H1 (cell line): ENCODE measurements around the gene NELFB. TPM values are rescaled to one million over a fixed set of nuclear protein-coding genes. Genes with fewer than 3 reads are reported as not detected.

Source experiments
- ASH2L ChIP-seq: fragments of 200-600, 300-600 bp; sonication (generic); IDR thresholded peaks from one replicate; pipeline ENCODE4 v1.7.1; 2017; ENCODE audit warnings: low read length
- BCL11A ChIP-seq, 2 experiments: IDR thresholded peaks; one replicate each; pipeline ENCODE4 v1.6.1; 2011; ENCODE audit warnings: low read depth in 2 of 2, low read length in 2 of 2, mild to moderate bottlenecking in 2 of 2
- BRCA1 ChIP-seq: IDR thresholded peaks from 2 replicates; pipeline ENCODE4 v1.6.1; 2012; ENCODE audit warnings: low read depth, low read length, improper control_type of control experiment
- CHD1 ChIP-seq: IDR thresholded peaks from 2 replicates; pipeline ENCODE4 v1.6.1; 2012; ENCODE audit warnings: low read depth, low read length, improper control_type of control experiment
- CTBP2 ChIP-seq: IDR thresholded peaks from 2 replicates; pipeline ENCODE4 v1.7.0; 2011; ENCODE audit warnings: borderline replicate concordance, mild to moderate bottlenecking, moderate library complexity, mixed read lengths, low read length; ENCODE audit not compliant: insufficient read depth, insufficient read length
- EZH2 ChIP-seq: fragments of 200-600 bp; sonication (generic); IDR thresholded peaks from 2 replicates; pipeline ENCODE4 v1.7.1; 2012; ENCODE audit warnings: low read depth, mild to moderate bottlenecking, moderate library complexity, low read length, inconsistent platforms; ENCODE audit not compliant: severe bottlenecking
- HDAC2 ChIP-seq, 2 experiments: fragments of 300-600 bp in 1 of 2; sonication (generic) in 1 of 2; IDR thresholded peaks; 2 replicates each; pipeline ENCODE4 v1.6.1; 2011 to 2012; ENCODE audit warnings: low read depth in 2 of 2, low read length in 2 of 2, mild to moderate bottlenecking in 2 of 2, moderate library complexity in 2 of 2, borderline replicate concordance in 1 of 2, inconsistent platforms in 1 of 2
- HDAC6 ChIP-seq: IDR thresholded peaks from one replicate; pipeline ENCODE4 v1.7.1; 2012; ENCODE audit warnings: low read depth, mild to moderate bottlenecking, inconsistent platforms, low read length, moderate library complexity
- MAFK ChIP-seq: IDR thresholded peaks from 2 replicates; pipeline ENCODE4 v1.6.1; 2012; ENCODE audit warnings: low read depth, mild to moderate bottlenecking, improper control_type of control experiment, low read length
- MAX ChIP-seq: IDR thresholded peaks from 2 replicates; pipeline ENCODE4 v1.6.1; 2012; ENCODE audit warnings: inconsistent platforms
- NANOG ChIP-seq: IDR thresholded peaks from 2 replicates; pipeline ENCODE4 v1.6.1; 2011; ENCODE audit warnings: low read length, low read depth, mild to moderate bottlenecking, inconsistent platforms; ENCODE audit not compliant: insufficient read depth, poor library complexity, severe bottlenecking
- RAD21 ChIP-seq, 2 experiments: IDR thresholded peaks in 1 of 2; conservative IDR thresholded peaks in 1 of 2; 2 replicates each; pipeline ENCODE4 v1.6.1; 2011; ENCODE audit warnings: low read depth in 2 of 2, low read length in 2 of 2, improper control_type of control experiment in 1 of 2, inconsistent platforms in 1 of 2, mild to moderate bottlenecking in 1 of 2, moderate library complexity in 1 of 2
- RFX5 ChIP-seq: IDR thresholded peaks from 2 replicates; pipeline ENCODE4 v1.6.1; 2011; ENCODE audit warnings: low read depth, low read length, improper control_type of control experiment, borderline replicate concordance
- SIX5 ChIP-seq: IDR thresholded peaks from 2 replicates; pipeline ENCODE4 v1.6.1; 2011; ENCODE audit warnings: mild to moderate bottlenecking, low read depth, low read length
- SP2 ChIP-seq: IDR thresholded peaks from 2 replicates; pipeline ENCODE4 v1.6.1; 2012; ENCODE audit warnings: mild to moderate bottlenecking, low read length, inconsistent platforms
- SP4 ChIP-seq: IDR thresholded peaks from 2 replicates; pipeline ENCODE4 v1.6.1; 2012; ENCODE audit warnings: low read length, inconsistent platforms
- SRF ChIP-seq: IDR thresholded peaks from 2 replicates; pipeline ENCODE4 v1.6.1; 2011; ENCODE audit warnings: mild to moderate bottlenecking, low read depth, low read length, moderate library complexity
- SUZ12 ChIP-seq: fragments of 200-600 bp; sonication (generic); IDR thresholded peaks from 2 replicates; pipeline ENCODE4 v1.6.1; 2012; ENCODE audit warnings: mild to moderate bottlenecking, inconsistent platforms, low read length, moderate library complexity, mixed read lengths
- TAF1 ChIP-seq: IDR thresholded peaks from 2 replicates; pipeline ENCODE4 v1.6.1; 2011; ENCODE audit warnings: mild to moderate bottlenecking, low read depth, low read length
- TCF12 ChIP-seq: IDR thresholded peaks from 2 replicates; pipeline ENCODE4 v1.6.1; 2011; ENCODE audit warnings: low read depth, mild to moderate bottlenecking, low read length
- polyA plus RNA-seq, 7 experiments: library from polyadenylated mRNA; depleted of rRNA in 3 of 7; stranded (reverse) in 5 of 7; unstranded in 2 of 7; fragments of >200 nt in 5 of 7; fragments of 200-250 nt in 2 of 7; gene quantifications; 1 replicate in 5 of 7; 2 replicates in 1 of 7; 4 replicates in 1 of 7; pipeline versions ENCODE4 v1.2.1 to v1.2.3, GENCODE V29; 2011 to 2013; ENCODE audit warnings: missing spikeins in 2 of 7, mixed read lengths in 2 of 7
- total RNA-seq: library from RNA; stranded (reverse); fragmentation: NEBNext Ultra II Directional; extraction: Animal tissue kit (Norgen Biotek cat#: 25700); gene quantifications from 2 replicates; pipeline ENCODE4 v1.2.1, GENCODE V29; 2021
- TF ChIP-seq, protein P1 (sequence below): IDR thresholded peaks from 2 replicates; pipeline ENCODE4 v1.6.1; 2011; ENCODE audit warnings: low read length, improper control_type of control experiment

The NELFB gene
- total and polyA plus RNA-seq, 2 of the 8 experiments (the other 6 are each of a cell fraction or from before 2014, with no cell fraction given) = 57.6 to 78.0 TPM

DNA sequence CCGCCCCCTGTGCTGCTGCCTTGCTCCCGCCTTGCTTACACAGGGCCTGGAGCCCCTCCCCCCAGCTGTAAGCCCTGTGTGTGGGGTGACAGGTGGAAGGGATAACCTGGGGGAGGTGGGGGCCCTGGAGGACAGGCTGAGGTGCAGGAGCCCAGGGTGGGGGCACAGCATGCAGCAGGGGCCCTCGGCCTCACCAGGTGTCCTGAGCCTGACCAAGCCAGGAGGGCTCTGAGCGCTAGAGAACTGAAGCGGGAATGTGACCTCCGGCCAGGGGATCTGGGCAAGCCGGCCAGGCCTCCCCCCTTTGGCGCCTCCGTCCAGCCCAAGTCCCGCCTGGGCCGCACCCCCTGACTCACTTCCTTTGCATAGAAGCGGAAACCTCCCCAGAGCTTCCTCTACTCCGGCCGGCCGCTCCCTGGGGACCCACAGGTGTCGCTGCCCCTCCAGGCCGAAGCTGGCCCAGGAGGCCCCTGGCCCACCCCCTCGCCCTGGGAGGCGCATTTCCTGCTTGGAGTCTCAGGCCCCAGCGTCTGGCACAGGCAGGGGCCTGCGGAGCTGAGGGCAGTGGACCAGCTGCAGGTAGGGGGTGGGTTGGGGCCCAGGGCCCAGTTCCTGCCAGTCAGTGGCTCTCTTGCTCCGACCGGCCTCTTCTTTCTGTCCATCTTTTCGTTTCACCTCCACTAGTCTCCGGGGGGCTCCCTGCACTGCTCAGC lies 22.4 kb downstream of the NELFB start, which contains the start of gene TOR4A (continued):
- TF ChIP-seq NANOG (no peak), RAD21 (IDR thresholded peaks at IDR 0.05 in 1 of 2, conservative IDR thresholded peaks at IDR 0.05 in 1 of 2; ENCODE audit: low read depth in 2 of 2, low read length in 2 of 2) (peak in 1 of 2 experiments; percentile 6; a peak in 1 of 4 replicates), CHD1 (no peak), BCL11A (IDR thresholded peaks at IDR 0.05; ENCODE audit: low read depth in 2 of 2, low read length in 2 of 2) (no peak), SIX5 (no peak), EZH2 (no peak), TCF12 (no peak), SUZ12 (no peak), MAFK (no peak), BRCA1 (no peak), CTBP2 (no peak), RFX5 (no peak), TAF1 (no peak), SRF (no peak), HDAC2 (IDR thresholded peaks at IDR 0.05; ENCODE audit: borderline replicate concordance in 1 of 2, low read depth in 2 of 2, low read length in 2 of 2) (no peak; a peak in 1 of 4 replicates), HDAC6 (no peak), SP2 (no peak), MAX (no peak), ASH2L (no peak), SP4 (no peak)
- TF ChIP-seq, protein P1, sequence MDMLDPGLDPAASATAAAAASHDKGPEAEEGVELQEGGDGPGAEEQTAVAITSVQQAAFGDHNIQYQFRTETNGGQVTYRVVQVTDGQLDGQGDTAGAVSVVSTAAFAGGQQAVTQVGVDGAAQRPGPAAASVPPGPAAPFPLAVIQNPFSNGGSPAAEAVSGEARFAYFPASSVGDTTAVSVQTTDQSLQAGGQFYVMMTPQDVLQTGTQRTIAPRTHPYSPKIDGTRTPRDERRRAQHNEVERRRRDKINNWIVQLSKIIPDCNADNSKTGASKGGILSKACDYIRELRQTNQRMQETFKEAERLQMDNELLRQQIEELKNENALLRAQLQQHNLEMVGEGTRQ = no peak
